Pons (tissue), 1 donor: ENCODE measurements around the gene SPTY2D1.
"Not testable (repeated sequence)": the region's sequence is repeated elsewhere in the genome, so short reads cannot be mapped to it uniquely, and the experiment has no call there.

ENCODE experiments used
- DNase-seq: peaks from one replicate; pipeline ENCODE4 v3.0.0-alpha.2; 2016; ENCODE audit warnings: low spot score

The SPTY2D1 gene

GRCh38 chr11:18634140-18635032 is at the start of gene SPTY2D1:
Gene SPTY2D1 (minus strand): TSS chr11:18634342. CDS start chr11:18634257, 85 bp downstream.
- peak; percentile 99 for DNase-seq

- DNase-seq = no peak
Observed at GRCh38 chr11:18682466-18682865, 48.3 kb upstream of the SPTY2D1 start.

GRCh38 chr11:18681949-18682348 is 47.8 kb upstream of the SPTY2D1 start:
- not testable (repeated sequence) for DNase-seq

- DNase-seq = no peak
Observed at GRCh38 chr11:18677560-18677959, 43.4 kb upstream of the SPTY2D1 start.

- no peak for DNase-seq
Observed at GRCh38 chr11:18676803-18677202, 42.7 kb upstream of the SPTY2D1 start.

- not testable (repeated sequence) for DNase-seq
Observed at GRCh38 chr11:18672209-18672608, 38.1 kb upstream of the SPTY2D1 start.

- DNase-seq = no peak
Observed at GRCh38 chr11:18671246-18671645, 37.1 kb upstream of the SPTY2D1 start.

GRCh38 chr11:18669711-18670110 is 35.6 kb upstream of the SPTY2D1 start:
- DNase-seq = no peak

- DNase-seq = no peak
Observed at GRCh38 chr11:18669219-18669596, 35.1 kb upstream of the SPTY2D1 start.

- DNase-seq = no peak
Observed at GRCh38 chr11:18668131-18668530, 34.0 kb upstream of the SPTY2D1 start.

- not testable (repeated sequence) for DNase-seq
Observed at GRCh38 chr11:18665353-18665872, 31.3 kb upstream of the SPTY2D1 start.

GRCh38 chr11:18657673-18658072 is 23.5 kb upstream of the SPTY2D1 start:
- DNase-seq = no peak

- DNase-seq = no peak
Observed at GRCh38 chr11:18650859-18651557, 16.9 kb upstream of the SPTY2D1 start.

- DNase-seq = no peak
Observed at GRCh38 chr11:18650353-18650752, 16.2 kb upstream of the SPTY2D1 start.

- DNase-seq = not testable (repeated sequence)
Observed at GRCh38 chr11:18643034-18643433, 8.9 kb upstream of the SPTY2D1 start.

GRCh38 chr11:18641677-18642076 is 7.5 kb upstream of the SPTY2D1 start:
- DNase-seq = no peak

GRCh38 chr11:18633256-18634139 is 644 bp downstream of the SPTY2D1 start:
- no peak for DNase-seq

GRCh38 chr11:18632841-18633240 is 1.3 kb downstream of the SPTY2D1 start:
- DNase-seq = no peak

GRCh38 chr11:18624161-18624560 is 10.0 kb downstream of the SPTY2D1 start:
- peak; percentile 62 for DNase-seq

GRCh38 chr11:18623707-18624106 is 10.4 kb downstream of the SPTY2D1 start:
- no peak for DNase-seq

GRCh38 chr11:18618342-18619025 is 15.7 kb downstream of the SPTY2D1 start:
- no peak for DNase-seq
